ENCODE results near the gene SYT5.
A peak's percentile ranks its signal among the peaks of the same experiment; 100 is the strongest.
"Not testable (repeated sequence)": the region's sequence is repeated elsewhere in the genome, so short reads cannot be mapped to it uniquely, and the experiment has no call there.

SYT5 gene

DNA sequence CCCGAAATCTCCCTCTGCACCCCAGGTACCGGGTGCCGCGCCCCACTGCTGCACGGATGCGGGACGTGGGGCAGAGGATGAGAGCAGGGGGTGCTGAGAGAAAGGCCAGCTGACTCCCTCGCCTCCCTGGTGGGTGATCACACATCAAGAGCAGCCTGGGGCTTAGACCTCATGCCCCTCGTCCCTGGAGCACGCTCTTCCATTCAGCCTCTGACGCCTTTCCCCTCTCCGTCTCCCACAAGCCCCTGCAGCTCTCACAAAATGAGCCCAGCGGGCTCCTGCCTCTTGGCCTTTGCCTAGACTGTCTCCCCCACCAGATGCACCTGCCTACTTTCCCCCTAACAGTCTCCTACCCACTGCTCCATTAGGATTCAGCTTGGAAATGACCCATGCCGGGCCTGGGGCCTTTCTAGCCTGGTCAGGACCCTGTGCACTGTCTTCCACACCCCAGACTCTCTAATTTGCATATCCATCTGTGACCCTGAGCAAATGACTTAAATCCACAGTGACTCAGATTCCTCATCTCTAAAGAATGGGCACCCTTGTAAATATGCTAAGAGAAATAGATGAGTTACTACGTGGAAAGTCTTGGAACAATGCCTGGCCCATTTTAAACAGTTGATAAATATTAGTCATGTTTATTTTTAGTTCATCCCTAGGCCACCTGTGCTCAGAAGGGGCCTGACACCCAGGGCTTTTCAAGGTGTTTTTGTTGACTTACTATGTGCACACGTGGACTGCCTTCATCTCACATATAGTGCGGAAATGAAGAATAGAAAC is 29.8 kb upstream of the SYT5 start:
- TF ChIP-seq, protein P1, sequence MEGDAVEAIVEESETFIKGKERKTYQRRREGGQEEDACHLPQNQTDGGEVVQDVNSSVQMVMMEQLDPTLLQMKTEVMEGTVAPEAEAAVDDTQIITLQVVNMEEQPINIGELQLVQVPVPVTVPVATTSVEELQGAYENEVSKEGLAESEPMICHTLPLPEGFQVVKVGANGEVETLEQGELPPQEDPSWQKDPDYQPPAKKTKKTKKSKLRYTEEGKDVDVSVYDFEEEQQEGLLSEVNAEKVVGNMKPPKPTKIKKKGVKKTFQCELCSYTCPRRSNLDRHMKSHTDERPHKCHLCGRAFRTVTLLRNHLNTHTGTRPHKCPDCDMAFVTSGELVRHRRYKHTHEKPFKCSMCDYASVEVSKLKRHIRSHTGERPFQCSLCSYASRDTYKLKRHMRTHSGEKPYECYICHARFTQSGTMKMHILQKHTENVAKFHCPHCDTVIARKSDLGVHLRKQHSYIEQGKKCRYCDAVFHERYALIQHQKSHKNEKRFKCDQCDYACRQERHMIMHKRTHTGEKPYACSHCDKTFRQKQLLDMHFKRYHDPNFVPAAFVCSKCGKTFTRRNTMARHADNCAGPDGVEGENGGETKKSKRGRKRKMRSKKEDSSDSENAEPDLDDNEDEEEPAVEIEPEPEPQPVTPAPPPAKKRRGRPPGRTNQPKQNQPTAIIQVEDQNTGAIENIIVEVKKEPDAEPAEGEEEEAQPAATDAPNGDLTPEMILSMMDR (IDR thresholded peaks at IDR 0.05; ENCODE audit: low read depth, low read length, missing control alignments), result no peak
- Histone ChIP-seq H3K36me3 (replicated peaks) (no peaks in the 10 kb centered on the region), H3K4me3 (ENCODE audit: low read depth, low read length) (no peak overlapping the region), H3K27ac (peak overlapping the region; percentile 77), H3K27me3 (replicated peaks) (no peaks in the 10 kb centered on the region)
- DNase-seq, result peak; percentile 90
- in situ Hi-C loops (cut with HindIII; ENCODE audit: low pct_ligation_motif_present, low sequenced_read_pairs), result no loop called here

DNA sequence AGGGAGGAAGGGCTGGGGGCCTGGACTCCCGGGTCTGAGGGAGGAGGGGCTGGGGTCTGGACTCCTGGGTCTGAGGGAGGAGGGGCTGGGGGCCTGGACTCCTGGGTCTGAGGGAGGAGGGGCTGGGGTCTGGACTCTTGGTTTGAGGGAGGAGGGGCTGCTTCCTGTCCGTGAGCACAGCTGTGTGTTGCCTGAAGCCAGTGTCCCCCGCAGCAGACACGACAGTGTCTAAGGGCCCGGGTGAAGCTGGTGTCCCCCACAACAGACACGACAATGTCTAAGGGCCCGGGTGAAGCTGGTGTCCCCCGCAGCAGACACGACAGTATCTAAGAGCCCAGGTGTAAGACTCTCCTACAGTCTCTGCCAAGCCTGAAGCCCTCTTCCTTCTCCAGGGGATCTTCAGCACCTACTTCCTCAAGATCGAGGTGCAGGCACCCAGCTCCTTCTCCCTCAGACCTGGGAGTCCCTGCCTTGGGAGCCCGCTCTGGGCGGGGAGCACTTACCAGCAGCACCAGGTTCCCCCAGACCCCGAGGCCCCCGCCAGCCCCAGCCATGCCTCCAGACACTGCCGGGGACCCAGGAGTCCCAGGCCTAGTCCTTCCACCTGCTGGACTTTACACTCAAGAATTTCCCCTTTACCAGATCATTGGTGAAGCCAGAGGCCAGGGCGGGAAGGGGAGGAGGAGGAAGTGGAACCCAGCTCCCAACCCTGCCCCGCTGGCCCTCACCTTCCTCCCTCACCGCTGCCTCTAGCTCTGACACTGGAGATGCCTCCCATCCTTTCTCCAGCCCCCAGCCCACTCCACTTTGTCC is 29.0 kb upstream of the SYT5 start, which contains the start of gene PTPRH:
Gene PTPRH (minus strand): TSS at position 622 of the 813 bp plus-strand sequence. CDS start 68 bp downstream, at position 554.
- in situ Hi-C loops (cut with HindIII; ENCODE audit: low pct_ligation_motif_present, low sequenced_read_pairs), result no loop called here
- DNase-seq, result no peak
- peak within 1 kb of the TSS; percentile 77 for H3K27ac ChIP-seq
- no peak within 1 kb of the TSS for H3K4me3 ChIP-seq (ENCODE audit: low read depth, low read length)
- H3K36me3 ChIP-seq (replicated peaks), result no peaks in the 10 kb centered on the region
- H3K27me3 ChIP-seq (replicated peaks), result no peaks in the 10 kb centered on the region
- TF ChIP-seq, protein P1 (IDR thresholded peaks at IDR 0.05; ENCODE audit: low read depth, low read length, missing control alignments), result no peak

DNA sequence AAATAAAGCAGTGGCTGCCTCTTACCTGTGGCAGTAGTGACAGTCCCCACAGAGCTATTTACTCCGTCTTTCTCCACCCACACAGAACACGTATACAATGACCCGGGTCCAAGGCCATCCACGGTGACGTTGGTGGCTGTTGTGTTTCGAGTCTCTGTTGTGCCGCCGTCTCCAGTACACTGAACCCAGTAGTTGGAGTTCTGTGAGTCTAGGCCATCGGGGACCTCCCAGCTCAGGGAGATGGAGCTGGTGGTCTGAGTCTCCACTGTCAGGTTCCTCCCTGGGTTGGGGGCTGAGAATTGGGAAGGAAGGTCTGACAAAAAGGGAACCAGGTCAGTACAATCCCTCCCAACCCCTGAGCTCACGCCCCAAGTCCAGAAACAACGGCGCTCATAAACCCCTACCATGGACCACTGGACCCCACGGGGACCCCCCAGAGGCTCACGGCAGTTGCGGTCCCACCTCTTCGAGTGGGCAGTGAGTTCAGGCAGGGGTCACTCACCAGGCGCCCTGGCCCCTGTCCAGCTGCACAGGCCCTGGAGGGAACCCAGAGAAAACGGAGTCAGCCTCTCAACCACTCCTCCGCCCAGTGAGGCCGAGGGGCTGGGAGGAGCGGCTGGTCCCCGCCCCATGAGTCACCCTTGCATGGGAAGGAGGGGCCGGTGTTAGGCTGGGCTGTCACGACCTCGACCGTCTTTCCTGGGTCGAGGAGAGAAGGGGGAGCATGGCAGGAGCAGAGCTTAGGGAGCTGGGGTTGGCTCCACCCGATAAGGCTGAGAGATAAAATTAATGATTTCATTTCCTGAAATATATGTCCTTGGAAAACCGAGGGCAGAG is 26.8 kb upstream of the SYT5 start:
- peak; percentile 91 for DNase-seq
- TF ChIP-seq, protein P1 (IDR thresholded peaks at IDR 0.05; ENCODE audit: low read depth, low read length, missing control alignments), result no peak
- Histone ChIP-seq H3K4me3 (ENCODE audit: low read depth, low read length) (peak overlapping the region; percentile 42), H3K36me3 (replicated peaks) (no peaks in the 10 kb centered on the region), H3K27me3 (replicated peaks) (no peaks in the 10 kb centered on the region), H3K27ac (peak overlapping the region; percentile 43)
- in situ Hi-C loops (cut with HindIII; ENCODE audit: low pct_ligation_motif_present, low sequenced_read_pairs), result no loop called here

DNA sequence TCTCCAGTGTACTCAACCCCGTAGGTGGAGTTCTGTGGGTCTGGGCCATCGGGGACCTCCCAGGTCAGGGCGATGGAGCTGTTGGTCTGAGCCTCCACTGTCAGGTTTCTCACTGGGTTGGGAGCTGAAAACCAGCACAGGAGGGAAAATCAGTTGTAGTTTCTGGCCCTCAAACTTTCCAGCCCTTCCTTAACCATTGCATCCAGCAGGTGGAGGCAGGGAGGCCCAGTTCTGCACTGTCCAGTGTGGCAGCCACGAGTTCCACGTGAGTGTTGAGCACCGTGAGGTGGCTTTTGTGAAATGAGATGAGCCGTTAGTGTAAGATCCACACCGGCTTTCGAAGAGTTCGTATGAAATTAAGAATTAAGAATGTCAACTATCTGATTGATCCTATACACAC is 22.1 kb upstream of the SYT5 start:
- H3K27ac ChIP-seq; DNase-seq; H3K27me3 ChIP-seq (replicated peaks); H3K4me3 ChIP-seq (ENCODE audit: low read depth, low read length); in situ Hi-C loops (cut with HindIII; ENCODE audit: low pct_ligation_motif_present, low sequenced_read_pairs); H3K36me3 ChIP-seq (replicated peaks): not testable (repeated sequence)
- TF ChIP-seq, protein P1 (IDR thresholded peaks at IDR 0.05; ENCODE audit: low read depth, low read length, missing control alignments), result peak; percentile 46

DNA sequence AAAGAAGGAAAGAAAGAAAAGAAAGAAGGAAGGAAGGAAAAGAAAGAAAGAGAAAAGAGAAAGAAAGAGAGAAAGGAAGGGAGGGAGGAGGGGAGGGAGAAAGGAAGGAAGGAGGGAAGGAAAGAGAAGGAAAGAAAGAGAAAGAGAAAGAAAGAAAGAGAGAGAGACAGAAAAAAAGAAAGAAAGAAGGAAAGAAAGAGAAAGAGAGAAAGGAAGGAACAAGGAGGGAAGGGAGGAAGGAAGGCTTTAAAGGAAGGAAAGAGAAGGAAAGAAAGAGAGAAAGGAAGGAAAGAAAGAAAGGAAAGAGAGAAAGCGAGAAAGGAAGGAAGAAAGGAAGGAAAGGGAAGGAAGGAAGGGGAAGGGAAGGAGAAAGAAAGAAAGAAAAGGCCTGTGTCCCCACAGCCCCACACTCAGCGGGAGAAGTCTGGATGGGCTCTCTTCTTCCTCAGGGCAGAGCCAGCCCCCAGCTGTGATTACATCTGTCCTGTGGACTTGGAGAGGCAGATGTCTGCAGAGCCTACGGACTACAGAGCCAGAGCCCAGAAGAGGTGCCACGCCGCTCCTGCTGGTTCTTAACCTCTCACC is 19.6 kb upstream of the SYT5 start:
- TF ChIP-seq, protein P1 (IDR thresholded peaks at IDR 0.05; ENCODE audit: low read depth, low read length, missing control alignments), result no peak
- Histone ChIP-seq H3K27ac (no peak overlapping the region), H3K27me3 (replicated peaks) (no peaks in the 10 kb centered on the region), H3K36me3 (replicated peaks) (no peaks in the 10 kb centered on the region), H3K4me3 (ENCODE audit: low read depth, low read length) (no peak overlapping the region)
- in situ Hi-C loops (cut with HindIII; ENCODE audit: low pct_ligation_motif_present, low sequenced_read_pairs), result no loop called here
- no peak for DNase-seq
